ENCODE data around the gene CD44.
"Not testable (repeated sequence)": the region's sequence is repeated elsewhere in the genome, so short reads cannot be mapped to it uniquely, and the experiment has no call there.

CD44 gene

GRCh38 chr11:35138943-35139721 is at the start of gene CD44:
Gene CD44, plus strand, starts transcription at chr11:35139171. Its CDS starts 133 bp downstream, at chr11:35139304.
- no peak for DNase-seq

GRCh38 chr11:35089666-35090065 is 49.3 kb upstream of the CD44 start:
- no peak for DNase-seq

- no peak for DNase-seq
Measured at GRCh38 chr11:35090125-35090524, 48.8 kb upstream of the CD44 start.

- DNase-seq, result not testable (repeated sequence)
Measured at GRCh38 chr11:35090991-35091390, 48.0 kb upstream of the CD44 start.

- DNase-seq, result no peak
Measured at GRCh38 chr11:35096723-35097122, 42.2 kb upstream of the CD44 start.

GRCh38 chr11:35097814-35098455 is 41.0 kb upstream of the CD44 start:
- no peak for DNase-seq

- no peak for DNase-seq
Measured at GRCh38 chr11:35098855-35099254, 40.1 kb upstream of the CD44 start.

- DNase-seq, result no peak
Measured at GRCh38 chr11:35099278-35100012, 39.5 kb upstream of the CD44 start.

GRCh38 chr11:35100013-35100383 is 39.0 kb upstream of the CD44 start:
- DNase-seq, result no peak

GRCh38 chr11:35101223-35101622 is 37.7 kb upstream of the CD44 start:
- DNase-seq, result no peak

GRCh38 chr11:35102267-35102666 is 36.7 kb upstream of the CD44 start:
- DNase-seq, result no peak

GRCh38 chr11:35103366-35104208 is 35.4 kb upstream of the CD44 start:
- DNase-seq, result no peak

GRCh38 chr11:35104655-35105054 is 34.3 kb upstream of the CD44 start:
- no peak for DNase-seq

GRCh38 chr11:35105319-35106079 is 33.5 kb upstream of the CD44 start:
- DNase-seq, result no peak

GRCh38 chr11:35106595-35106994 is 32.4 kb upstream of the CD44 start:
- DNase-seq, result no peak

- DNase-seq, result no peak
Measured at GRCh38 chr11:35107861-35108260, 31.1 kb upstream of the CD44 start.

- not testable (repeated sequence) for DNase-seq
Measured at GRCh38 chr11:35108336-35108735, 30.6 kb upstream of the CD44 start.

- DNase-seq, result no peak
Measured at GRCh38 chr11:35109041-35109440, 29.9 kb upstream of the CD44 start.

- DNase-seq, result no peak
Measured at GRCh38 chr11:35109827-35110226, 29.1 kb upstream of the CD44 start.

GRCh38 chr11:35111161-35112055 is 27.6 kb upstream of the CD44 start:
- no peak for DNase-seq

Data from SHP77 treated with DMSO at 0.1 percent for 48 hours (cell line).